ENCODE measurements around the gene NBEAL2. TPM values are rescaled to one million over a fixed set of nuclear protein-coding genes. Genes with fewer than 3 reads are reported as not detected.

The NBEAL2 gene
- total RNA-seq, 4 donors from 2014 or later: 317 to 865 (median 347) TPM

GRCh38 chr3:46994801-46995731 is 15.6 kb downstream of the NBEAL2 start:
- H3K36me3 ChIP-seq: peaks cover 86% of the 10 kb centered on the region
- no peak overlapping the region for H3K27ac ChIP-seq
- no peaks in the 10 kb centered on the region for H3K4me1 ChIP-seq
- TF ChIP-seq POLR2AphosphoS5 (IDR thresholded peaks at IDR 0.05): no peak
- no peak for TF ChIP-seq EP300 (IDR thresholded peaks at IDR 0.05)
- no peak for TF ChIP-seq CTCF (IDR thresholded peaks at IDR 0.05)
- no peak for TF ChIP-seq POLR2A (IDR thresholded peaks at IDR 0.05)
- H3K4me3 ChIP-seq: no peak overlapping the region
- H3K9me3 ChIP-seq: no peaks in the 10 kb centered on the region
- DNase-seq (ENCODE audit: low spot score in 2 of 2): no peak
- WGBS: 96% methylated on average over 5 of the region's 29 CpGs
- no peaks in the 10 kb centered on the region for H3K27me3 ChIP-seq

GRCh38 chr3:46995901-46996562 is 16.6 kb downstream of the NBEAL2 start:
- Histone ChIP-seq H3K9me3 (no peaks in the 10 kb centered on the region), H3K4me1 (no peaks in the 10 kb centered on the region), H3K36me3 (peaks cover 86% of the 10 kb centered on the region), H3K4me3 (no peak overlapping the region), H3K27ac (no peak overlapping the region), H3K27me3 (no peaks in the 10 kb centered on the region)
- 94% methylated on average over 10 of the region's 22 CpGs for WGBS
- no peak for DNase-seq (ENCODE audit: low spot score in 2 of 2)
- TF ChIP-seq CTCF (IDR thresholded peaks at IDR 0.05) (no peak), EP300 (IDR thresholded peaks at IDR 0.05) (no peak), POLR2A (IDR thresholded peaks at IDR 0.05) (no peak), POLR2AphosphoS5 (IDR thresholded peaks at IDR 0.05) (no peak)

GRCh38 chr3:46996689-46997452 is 17.4 kb downstream of the NBEAL2 start:
- H3K4me3 ChIP-seq: no peak overlapping the region
- no peaks in the 10 kb centered on the region for H3K27me3 ChIP-seq
- no peaks in the 10 kb centered on the region for H3K4me1 ChIP-seq
- WGBS: 70% methylated on average over 10 of the region's 12 CpGs
- TF ChIP-seq CTCF (IDR thresholded peaks at IDR 0.05) (no peak), POLR2A (IDR thresholded peaks at IDR 0.05) (no peak), POLR2AphosphoS5 (IDR thresholded peaks at IDR 0.05) (no peak), EP300 (IDR thresholded peaks at IDR 0.05) (no peak)
- peaks cover 87% of the 10 kb centered on the region for H3K36me3 ChIP-seq
- H3K27ac ChIP-seq: no peak overlapping the region
- DNase-seq (ENCODE audit: low spot score in 2 of 2): no peak
- H3K9me3 ChIP-seq: no peaks in the 10 kb centered on the region

DNA sequence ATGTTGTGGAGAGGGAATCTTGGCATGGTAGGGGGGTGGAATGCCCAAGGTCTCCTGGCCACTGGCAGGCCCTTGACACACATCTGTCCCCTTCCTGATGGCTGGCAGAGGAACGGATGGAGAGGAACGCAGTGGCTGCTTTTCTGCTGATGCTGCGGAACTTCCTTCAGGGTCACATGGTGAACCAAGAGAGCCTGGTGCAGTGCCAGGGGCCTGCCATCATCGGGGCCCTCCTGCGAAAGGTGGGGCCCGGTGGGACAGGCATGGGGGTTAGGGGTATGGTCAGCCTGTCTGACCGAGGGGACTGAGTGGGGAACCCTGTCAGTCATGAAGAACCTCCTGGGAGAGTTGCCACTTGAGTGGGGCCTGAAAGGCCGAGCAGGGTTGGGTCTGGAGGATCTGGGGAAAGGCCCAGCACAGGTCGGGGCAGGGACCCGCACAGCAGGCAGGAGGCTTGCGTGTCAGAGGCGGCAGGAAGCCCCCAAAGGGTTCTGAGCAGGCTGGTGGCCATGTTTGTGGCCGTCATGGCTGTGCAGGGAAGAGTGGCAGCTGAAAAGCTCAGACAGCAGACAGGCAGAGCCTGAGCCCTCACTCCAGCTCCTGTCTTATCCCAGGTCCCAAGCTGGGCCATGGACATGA is 18.1 kb downstream of the NBEAL2 start:
- 85% methylated on average over 4 of the region's 13 CpGs for WGBS

DNA sequence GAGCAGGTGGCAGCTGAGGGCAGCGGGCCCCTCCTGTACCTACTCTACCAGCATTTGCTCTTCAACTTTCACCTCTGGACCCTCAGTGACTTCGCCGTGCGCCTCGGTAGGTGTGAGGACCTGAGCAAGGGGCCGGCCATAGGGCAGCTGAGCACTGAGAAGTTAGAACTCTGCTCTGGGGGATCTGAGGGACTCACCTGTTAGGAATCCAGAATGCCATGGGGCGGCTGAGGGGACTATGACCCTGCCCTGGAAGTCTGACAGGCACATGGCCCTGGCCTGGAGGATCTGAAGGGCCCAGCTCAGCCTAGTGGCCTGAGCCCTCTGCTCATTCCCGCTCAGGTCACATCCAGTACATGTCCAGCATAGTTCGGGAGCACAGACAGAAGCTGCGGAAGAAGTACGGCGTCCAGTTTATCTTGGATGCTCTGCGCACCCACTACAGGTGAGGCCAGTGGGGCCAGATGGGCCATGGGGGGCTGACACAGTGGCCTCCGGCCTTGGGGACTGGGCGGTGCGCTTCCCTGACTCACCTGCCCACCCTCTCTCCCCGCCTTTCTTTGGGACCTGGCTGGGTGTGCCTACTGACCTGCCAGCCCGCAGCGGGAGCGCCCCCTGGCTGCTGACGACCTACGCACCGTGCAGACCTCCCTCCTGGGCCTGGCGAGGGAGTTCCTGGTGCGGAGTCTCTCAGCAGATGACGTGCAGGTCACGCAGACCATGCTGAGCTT is 18.8 kb downstream of the NBEAL2 start:
- no peak for DNase-seq (ENCODE audit: low spot score in 2 of 2)
- 75% methylated on average over 11 of the region's 27 CpGs for WGBS
- peaks cover 87% of the 10 kb centered on the region for H3K36me3 ChIP-seq

More for the DNA sequence above, 18.1 kb downstream of the NBEAL2 start:
- DNase-seq (ENCODE audit: low spot score in 2 of 2): no peak
- peaks cover 87% of the 10 kb centered on the region for H3K36me3 ChIP-seq
- TF ChIP-seq POLR2AphosphoS5 (IDR thresholded peaks at IDR 0.05): no peak
- H3K27ac ChIP-seq: no peak overlapping the region
- H3K4me3 ChIP-seq: no peak overlapping the region
- H3K9me3 ChIP-seq: no peaks in the 10 kb centered on the region
- no peaks in the 10 kb centered on the region for H3K4me1 ChIP-seq
- H3K27me3 ChIP-seq: no peaks in the 10 kb centered on the region

More for the DNA sequence above, 18.8 kb downstream of the NBEAL2 start:
- H3K4me3 ChIP-seq: no peak overlapping the region
- TF ChIP-seq POLR2A (IDR thresholded peaks at IDR 0.05): no peak
- TF ChIP-seq CTCF (IDR thresholded peaks at IDR 0.05): peak; percentile 50 to 69
- no peak for TF ChIP-seq POLR2AphosphoS5 (IDR thresholded peaks at IDR 0.05)
- TF ChIP-seq EP300 (IDR thresholded peaks at IDR 0.05): no peak
- no peaks in the 10 kb centered on the region for H3K9me3 ChIP-seq
- no peaks in the 10 kb centered on the region for H3K4me1 ChIP-seq
- no peaks in the 10 kb centered on the region for H3K27me3 ChIP-seq
- no peak overlapping the region for H3K27ac ChIP-seq
